GM18499 (cell line): Measurements from ENCODE around the gene TDRD7.
"Not testable (repeated sequence)": the region's sequence is repeated elsewhere in the genome, so short reads cannot be mapped to it uniquely, and the experiment has no call there.

Source experiments
- ATAC-seq: cut with Tn5 transposase; IDR thresholded peaks from one replicate; pipeline ENCODE4 v1.9.1; 2021; ENCODE audit warnings: moderate number of reproducible peaks; ENCODE audit not compliant: insufficient read depth, unreplicated experiment

Gene TDRD7

GRCh38 chr9:97473717-97474116, 61.8 kb downstream of the TDRD7 start:
- no peak for ATAC-seq

GRCh38 chr9:97474372-97474925, 62.6 kb downstream of the TDRD7 start:
- no peak for ATAC-seq

DNA sequence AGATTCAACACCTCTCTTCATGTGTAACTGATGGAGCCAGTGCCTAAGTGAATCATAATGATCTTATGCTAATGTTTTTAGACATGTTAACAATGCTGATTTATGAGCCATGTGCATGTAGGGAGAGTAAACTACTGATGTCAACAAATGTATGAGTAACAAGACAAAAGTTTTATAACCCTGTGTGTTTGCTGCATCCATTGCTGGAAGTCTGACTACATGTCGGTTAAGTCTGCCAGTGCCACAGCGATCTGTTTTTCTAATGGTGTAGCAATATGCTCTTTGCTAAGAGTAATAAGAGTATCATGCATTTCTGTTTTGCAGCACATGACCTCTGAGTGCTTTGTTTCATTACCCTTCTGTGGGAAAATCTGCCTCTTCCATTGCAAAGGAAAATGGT, 63.2 kb downstream of the TDRD7 start:
- ATAC-seq: no peak

GRCh38 chr9:97478301-97478981, 66.5 kb downstream of the TDRD7 start:
- no peak for ATAC-seq

DNA sequence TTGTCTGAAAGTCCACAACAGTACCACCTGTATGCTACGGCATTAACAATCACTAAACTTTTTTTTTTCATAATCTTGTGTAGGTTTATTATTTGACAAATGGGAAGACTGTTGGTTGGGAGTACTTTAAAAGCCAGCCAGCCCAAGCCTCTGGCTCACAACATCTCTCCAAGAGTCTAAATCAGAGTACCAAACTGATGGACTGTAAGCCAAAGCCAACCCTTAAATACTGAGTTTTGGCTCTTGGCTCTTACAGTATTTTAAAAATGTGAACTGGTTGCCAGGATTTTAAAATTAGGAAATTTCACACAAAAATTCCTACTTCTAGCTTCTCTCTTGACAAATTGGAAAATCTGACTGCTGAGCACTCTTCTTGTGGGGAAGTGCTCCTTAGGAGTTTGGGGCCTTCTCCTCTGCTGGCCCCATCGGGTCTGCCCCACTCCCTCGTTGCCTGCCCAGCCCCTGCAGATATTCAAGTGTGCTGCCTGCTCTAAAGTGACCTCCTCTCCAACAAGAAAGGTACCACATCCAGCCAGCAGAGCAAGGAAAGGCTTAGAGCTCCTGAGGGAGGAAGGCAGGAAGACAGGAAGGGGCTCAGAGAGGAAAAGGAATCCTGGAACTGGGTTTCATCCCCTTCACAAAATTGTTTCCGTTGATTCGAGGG, 67.7 kb downstream of the TDRD7 start:
- no peak for ATAC-seq

GRCh38 chr9:97480174-97480573, 68.3 kb downstream of the TDRD7 start:
- no peak for ATAC-seq

GRCh38 chr9:97480749-97481148, 68.9 kb downstream of the TDRD7 start:
- no peak for ATAC-seq

- no peak for ATAC-seq
Measured at GRCh38 chr9:97484134-97484533, 72.2 kb downstream of the TDRD7 start.

DNA sequence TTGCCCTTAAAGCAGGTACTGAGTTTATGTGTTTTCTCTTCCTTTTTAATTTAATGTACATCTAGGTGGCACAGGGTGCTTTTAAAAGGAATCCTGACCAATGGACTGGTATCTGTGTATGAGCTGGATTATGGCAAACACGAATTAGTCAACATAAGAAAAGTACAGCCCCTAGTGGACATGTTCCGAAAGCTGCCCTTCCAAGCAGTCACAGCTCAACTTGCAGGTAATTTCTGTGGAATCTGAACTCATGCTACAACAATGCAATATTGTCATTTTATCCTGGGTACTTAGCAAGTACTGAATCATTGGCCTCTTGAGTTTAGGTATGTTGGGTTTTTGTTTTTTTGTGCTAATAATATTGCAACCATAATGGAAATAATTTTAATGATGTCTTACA, 75.2 kb downstream of the TDRD7 start:
- ATAC-seq: no peak

GRCh38 chr9:97487861-97488260, 76.0 kb downstream of the TDRD7 start:
- ATAC-seq: no peak

DNA sequence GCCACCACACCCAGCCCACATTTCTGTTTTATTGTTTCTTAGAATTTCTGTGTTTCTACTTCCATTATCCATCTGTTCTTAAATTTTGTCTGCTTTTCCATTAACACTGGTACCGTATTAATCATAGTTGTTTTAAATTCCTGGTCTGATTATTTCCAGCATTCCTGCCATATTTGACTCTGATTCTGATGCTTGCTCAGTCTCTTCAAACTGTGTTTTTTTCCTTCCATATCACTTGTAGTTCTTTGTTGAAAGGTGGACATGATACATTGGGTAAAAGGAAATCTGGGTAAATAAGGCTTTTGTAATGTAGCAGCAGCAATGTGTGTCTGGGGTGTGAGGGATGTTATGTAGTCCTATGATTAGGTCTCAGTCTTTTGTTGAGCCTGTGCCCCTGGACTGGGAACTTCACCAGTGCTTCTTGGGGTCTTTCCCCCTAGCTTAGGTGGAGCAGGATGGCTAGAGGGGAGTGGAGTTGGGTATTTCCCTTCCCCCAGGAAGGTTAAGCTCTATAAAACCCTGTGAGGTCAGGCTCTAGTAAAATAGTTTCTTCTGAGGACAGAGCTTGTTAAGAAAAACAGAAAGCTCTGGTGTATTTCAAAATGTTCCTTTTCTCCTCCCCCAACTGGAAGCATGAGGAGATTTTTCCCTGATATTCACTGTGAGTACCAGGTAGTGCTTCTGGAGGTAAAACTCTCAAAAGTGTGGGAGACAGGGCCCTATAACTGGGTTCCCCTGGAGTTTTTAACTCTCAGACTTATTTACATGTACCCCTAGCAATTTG, 79.5 kb downstream of the TDRD7 start:
- no peak for ATAC-seq

DNA sequence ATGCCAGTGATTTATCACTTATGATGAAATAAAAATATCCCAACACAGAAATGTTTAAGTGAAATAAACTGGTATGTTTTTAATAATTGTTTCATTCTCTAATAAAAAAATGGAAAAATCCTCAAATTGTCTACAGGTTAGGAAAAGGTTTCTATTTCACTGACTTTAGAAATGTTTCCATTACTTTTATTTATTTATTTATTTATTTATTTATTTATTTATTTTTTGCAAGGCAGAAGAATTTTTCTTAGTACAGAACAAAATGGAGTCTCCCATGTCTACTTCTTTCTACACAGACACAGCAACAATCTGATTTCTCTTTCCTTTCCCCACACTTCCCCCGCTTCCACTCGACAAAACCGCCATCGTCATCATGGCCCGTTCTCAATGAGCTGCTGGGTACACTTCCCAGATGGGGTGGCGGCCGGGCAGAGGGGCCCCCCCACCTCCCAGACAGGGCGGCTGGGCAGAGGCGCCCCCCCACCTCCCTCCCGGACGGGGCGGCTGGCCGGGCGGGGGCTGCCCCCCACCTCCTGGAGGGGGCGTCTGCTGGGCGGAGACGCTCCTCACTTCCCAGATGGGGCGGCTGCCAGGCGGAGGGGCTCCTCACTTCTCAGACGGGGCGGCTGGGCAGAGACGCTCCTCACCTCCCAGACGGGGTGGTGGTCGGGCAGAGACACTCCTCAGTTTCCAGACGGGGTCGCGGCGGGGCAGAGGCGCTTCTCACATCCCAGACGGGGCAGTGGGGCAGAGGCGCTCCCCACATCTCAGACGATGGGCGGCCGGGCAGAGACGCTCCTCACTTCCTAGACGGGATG, 85.9 kb downstream of the TDRD7 start:
- ATAC-seq: not testable (repeated sequence)

GRCh38 chr9:97498846-97499245, 87.0 kb downstream of the TDRD7 start:
- not testable (repeated sequence) for ATAC-seq

DNA sequence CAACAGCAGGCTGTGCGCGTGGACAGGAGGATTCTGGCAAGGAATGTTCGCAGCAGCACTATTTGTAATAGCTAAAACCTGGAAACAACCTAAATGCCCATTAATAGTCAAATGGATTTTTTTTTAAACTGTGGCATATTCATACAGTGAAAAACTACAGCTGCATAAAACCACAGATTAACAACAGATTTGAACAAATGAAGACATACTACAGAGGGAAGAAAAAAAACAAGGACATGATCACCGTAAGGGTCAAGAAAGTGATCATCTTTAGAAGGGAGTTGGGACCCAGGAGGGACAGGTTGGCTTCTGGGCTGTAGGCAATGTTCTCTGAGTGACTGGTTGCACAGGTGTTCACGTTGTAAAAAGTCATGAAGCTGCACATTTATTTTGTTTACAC, 88.4 kb downstream of the TDRD7 start:
- no peak for ATAC-seq

- no peak for ATAC-seq
Measured at GRCh38 chr9:97500765-97501176, 88.9 kb downstream of the TDRD7 start.

DNA sequence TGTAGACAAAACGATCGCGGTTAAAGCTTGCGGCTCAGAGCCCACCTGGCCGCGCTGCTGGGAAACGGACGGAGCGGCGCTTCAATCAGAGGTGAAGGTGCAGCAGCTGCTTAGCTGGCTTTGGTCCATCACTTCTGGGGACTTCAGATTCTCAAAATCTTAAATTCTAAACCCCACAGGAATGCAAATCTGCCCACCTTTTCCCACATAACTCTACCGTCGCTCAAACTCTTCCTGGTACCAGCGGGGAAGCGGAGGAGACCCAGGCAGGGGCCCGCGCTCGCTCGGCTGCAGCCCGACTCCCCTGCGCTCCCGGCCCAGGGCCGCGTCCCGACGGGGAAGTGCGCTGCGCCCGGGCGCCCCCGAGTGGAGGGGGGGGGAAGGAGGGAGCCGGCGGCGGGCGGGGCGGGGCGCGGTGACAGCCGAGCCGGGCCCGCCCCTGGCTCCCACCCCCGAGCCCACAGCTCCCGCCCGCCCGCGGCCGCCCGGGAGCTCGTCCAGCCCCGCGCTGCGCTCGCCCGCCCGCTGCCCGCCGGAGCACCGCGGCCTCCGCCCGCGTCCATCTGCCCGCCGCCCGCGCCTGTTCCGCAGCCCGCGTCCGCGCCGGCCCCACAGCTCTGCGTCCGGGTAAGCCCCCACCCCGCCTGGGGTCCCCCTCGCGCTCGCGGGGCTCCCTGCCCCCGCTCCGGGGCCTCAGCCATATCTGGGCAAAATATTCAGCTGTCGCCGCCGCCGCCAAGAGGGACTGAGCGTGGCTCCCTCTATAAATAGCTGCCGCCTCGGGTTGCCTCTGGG, 89.5 kb downstream of the TDRD7 start, which contains the start of gene TMOD1:
Gene TMOD1 (plus strand): TSS at position 490 of the 795 bp plus-strand sequence. CDS start 22,523 bp downstream, outside the sequence.
- ATAC-seq: no peak

- no peak for ATAC-seq
Measured at GRCh38 chr9:97501972-97502221, 90.0 kb downstream of the TDRD7 start.

- ATAC-seq: no peak
Measured at GRCh38 chr9:97502222-97502983, 90.5 kb downstream of the TDRD7 start.
